ENCODE data around the gene SAFB. TPM values are rescaled to one million over a fixed set of nuclear protein-coding genes. Genes with fewer than 3 reads are reported as not detected.

Gene SAFB
- total RNA-seq, 1 experiment from 2014 or later: 143 TPM

DNA sequence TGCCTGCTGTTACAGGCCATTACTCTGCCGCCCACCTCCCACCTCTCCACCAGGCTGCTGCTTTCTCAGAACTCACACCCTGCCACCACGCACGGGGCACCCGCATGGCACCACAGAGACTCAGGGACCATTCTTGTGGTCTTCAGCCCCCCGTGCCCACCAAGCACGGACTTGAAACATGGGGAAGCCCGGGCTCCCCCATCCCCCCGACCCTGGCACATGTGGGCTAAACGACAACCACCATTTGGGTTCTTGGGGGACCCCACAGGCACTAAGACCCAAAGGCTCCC lies 32.1 kb upstream of the SAFB start:
- no peaks in the 10 kb centered on the region for H4K20me1 ChIP-seq (ENCODE audit: insufficient read depth)
- no TSS peak for BruUV-seq (replicated peaks)
- H3K9me3 ChIP-seq (ENCODE audit: control insufficient read depth in 1 of 2, insufficient read depth in 1 of 2, low read depth in 1 of 2, low read length in 2 of 2): no peaks in the 10 kb centered on the region
- H2AFZ ChIP-seq (ENCODE audit: low read depth, low read length, poor library complexity, severe bottlenecking): no peak overlapping the region
- DNase-seq (ENCODE audit: low read depth, low spot score): no peak
- ChIA-PET POLR2A (no interaction called here), CTCF (no interaction called here), RAD21 (ENCODE audit: low non-redundant PET in 1 of 2, low total read pairs in 2 of 2, uncharacterized antibody in 2 of 2, unreplicated experiment in 2 of 2) (no interaction called here)
- H3K4me1 ChIP-seq (ENCODE audit: control insufficient read depth in 1 of 2, insufficient read depth in 2 of 2, low read length in 2 of 2): no peaks in the 10 kb centered on the region
- peaks cover 16% of the 10 kb centered on the region; the same call in 1 of the 2 replicates for H3K79me2 ChIP-seq (ENCODE audit: insufficient read depth, low read length)
- no peak overlapping the region for H3K4me3 ChIP-seq (replicated peaks in 1 of 2; ENCODE audit: low read depth in 1 of 2, low read length in 2 of 2)
- H3K4me2 ChIP-seq (ENCODE audit: low read length): no peak overlapping the region
- no peaks in the 10 kb centered on the region for H3K27me3 ChIP-seq (ENCODE audit: insufficient read depth, low read length)
- no peak for TF ChIP-seq SRF (IDR thresholded peaks at IDR 0.05; ENCODE audit: low read depth)
- TF ChIP-seq TCF7L2 (IDR thresholded peaks at IDR 0.05; ENCODE audit: borderline replicate concordance, extremely low read depth, insufficient read depth, insufficient read length): no peak
- no peak for TF ChIP-seq CBX3 (IDR thresholded peaks at IDR 0.05; ENCODE audit: low read depth)
- no peak for TF ChIP-seq ZFX (IDR thresholded peaks at IDR 0.05)
- TF ChIP-seq ZBTB33 (IDR thresholded peaks at IDR 0.05; ENCODE audit: extremely low read depth, insufficient replicate concordance, low read length): no peak
- TF ChIP-seq ZNF274 (IDR thresholded peaks at IDR 0.05; ENCODE audit: low read depth, low read length): no peak
- ATAC-seq: no peak
- intact Hi-C loops (cut with micrococcal nuclease): no loop called here
- no peaks in the 10 kb centered on the region for H3K9me2 ChIP-seq (ENCODE audit: insufficient read depth)
- no peak overlapping the region for H3K27ac ChIP-seq (ENCODE audit: low read depth, low read length)
- no peak overlapping the region for H3K9ac ChIP-seq (ENCODE audit: low read length)
- peaks cover 54 to 64% of the 10 kb centered on the region in 2 experiments; a peak in 3 of 4 replicates for H3K36me3 ChIP-seq (ENCODE audit: control insufficient read depth in 1 of 2, insufficient read depth in 2 of 2, low read length in 2 of 2)

DNA sequence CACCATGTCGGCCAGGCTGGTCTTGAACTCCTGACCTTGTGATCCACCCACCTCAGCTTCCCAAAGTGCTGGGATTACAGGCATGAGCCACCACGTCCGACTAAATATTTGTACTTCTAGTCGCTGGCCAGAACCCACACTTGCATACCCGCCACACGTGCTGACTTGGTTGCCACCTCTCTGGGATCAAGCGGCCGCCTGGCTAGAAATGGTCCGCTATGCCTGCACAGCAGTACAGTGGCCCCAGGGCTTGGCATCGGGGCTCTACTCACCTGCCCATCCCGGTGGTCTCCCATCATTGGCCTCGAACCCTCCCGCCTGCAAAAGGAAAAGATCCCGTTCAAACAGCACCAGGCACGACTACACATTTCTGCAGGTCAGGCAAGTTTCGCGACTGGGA lies 31.4 kb upstream of the SAFB start:
- intact Hi-C loops (cut with micrococcal nuclease): no loop called here
- ChIA-PET RAD21 (ENCODE audit: low non-redundant PET in 1 of 2, low total read pairs in 2 of 2, uncharacterized antibody in 2 of 2, unreplicated experiment in 2 of 2) (no interaction called here), CTCF (no interaction called here), POLR2A (no interaction called here)
- no peaks in the 10 kb centered on the region for H3K4me1 ChIP-seq (ENCODE audit: control insufficient read depth in 1 of 2, insufficient read depth in 2 of 2, low read length in 2 of 2)
- peaks cover 57 to 67% of the 10 kb centered on the region in 2 experiments; a peak in 3 of 4 replicates for H3K36me3 ChIP-seq (ENCODE audit: control insufficient read depth in 1 of 2, insufficient read depth in 2 of 2, low read length in 2 of 2)
- H3K9me2 ChIP-seq (ENCODE audit: insufficient read depth): no peaks in the 10 kb centered on the region
- peaks cover 21% of the 10 kb centered on the region; the same call in 1 of the 2 replicates for H3K79me2 ChIP-seq (ENCODE audit: insufficient read depth, low read length)
- no peak for DNase-seq (ENCODE audit: low read depth, low spot score)
- no peak overlapping the region for H3K4me2 ChIP-seq (ENCODE audit: low read length)
- no TSS peak for BruUV-seq (replicated peaks)
- H3K27me3 ChIP-seq (ENCODE audit: insufficient read depth, low read length): no peaks in the 10 kb centered on the region
- H4K20me1 ChIP-seq (ENCODE audit: insufficient read depth): no peaks in the 10 kb centered on the region
- H2AFZ ChIP-seq (ENCODE audit: low read depth, low read length, poor library complexity, severe bottlenecking): no peak overlapping the region
- no peak overlapping the region for H3K4me3 ChIP-seq (replicated peaks in 1 of 2; ENCODE audit: low read depth in 1 of 2, low read length in 2 of 2)
- no peak overlapping the region for H3K9ac ChIP-seq (ENCODE audit: low read length)
- no peak overlapping the region for H3K27ac ChIP-seq (ENCODE audit: low read depth, low read length)
- no peak for ATAC-seq
- H3K9me3 ChIP-seq (ENCODE audit: control insufficient read depth in 1 of 2, insufficient read depth in 1 of 2, low read depth in 1 of 2, low read length in 2 of 2): no peaks in the 10 kb centered on the region
- TF ChIP-seq ELF1 (IDR thresholded peaks at IDR 0.05; ENCODE audit: borderline replicate concordance, low read depth) (no peak), YY1 (IDR thresholded peaks at IDR 0.05; ENCODE audit: extremely low read depth, insufficient replicate concordance, low read depth, low read length) (no peak), CBX3 (IDR thresholded peaks at IDR 0.05; ENCODE audit: low read depth) (no peak), SIN3A (IDR thresholded peaks at IDR 0.05; ENCODE audit: low read depth) (no peak), SRF (IDR thresholded peaks at IDR 0.05; ENCODE audit: low read depth) (no peak), SP1 (IDR thresholded peaks at IDR 0.05; ENCODE audit: low read depth) (no peak), FOSL1 (IDR thresholded peaks at IDR 0.05; ENCODE audit: low read depth) (no peak), JUND (IDR thresholded peaks at IDR 0.05) (no peak)
- TF ChIP-seq, protein P1, sequence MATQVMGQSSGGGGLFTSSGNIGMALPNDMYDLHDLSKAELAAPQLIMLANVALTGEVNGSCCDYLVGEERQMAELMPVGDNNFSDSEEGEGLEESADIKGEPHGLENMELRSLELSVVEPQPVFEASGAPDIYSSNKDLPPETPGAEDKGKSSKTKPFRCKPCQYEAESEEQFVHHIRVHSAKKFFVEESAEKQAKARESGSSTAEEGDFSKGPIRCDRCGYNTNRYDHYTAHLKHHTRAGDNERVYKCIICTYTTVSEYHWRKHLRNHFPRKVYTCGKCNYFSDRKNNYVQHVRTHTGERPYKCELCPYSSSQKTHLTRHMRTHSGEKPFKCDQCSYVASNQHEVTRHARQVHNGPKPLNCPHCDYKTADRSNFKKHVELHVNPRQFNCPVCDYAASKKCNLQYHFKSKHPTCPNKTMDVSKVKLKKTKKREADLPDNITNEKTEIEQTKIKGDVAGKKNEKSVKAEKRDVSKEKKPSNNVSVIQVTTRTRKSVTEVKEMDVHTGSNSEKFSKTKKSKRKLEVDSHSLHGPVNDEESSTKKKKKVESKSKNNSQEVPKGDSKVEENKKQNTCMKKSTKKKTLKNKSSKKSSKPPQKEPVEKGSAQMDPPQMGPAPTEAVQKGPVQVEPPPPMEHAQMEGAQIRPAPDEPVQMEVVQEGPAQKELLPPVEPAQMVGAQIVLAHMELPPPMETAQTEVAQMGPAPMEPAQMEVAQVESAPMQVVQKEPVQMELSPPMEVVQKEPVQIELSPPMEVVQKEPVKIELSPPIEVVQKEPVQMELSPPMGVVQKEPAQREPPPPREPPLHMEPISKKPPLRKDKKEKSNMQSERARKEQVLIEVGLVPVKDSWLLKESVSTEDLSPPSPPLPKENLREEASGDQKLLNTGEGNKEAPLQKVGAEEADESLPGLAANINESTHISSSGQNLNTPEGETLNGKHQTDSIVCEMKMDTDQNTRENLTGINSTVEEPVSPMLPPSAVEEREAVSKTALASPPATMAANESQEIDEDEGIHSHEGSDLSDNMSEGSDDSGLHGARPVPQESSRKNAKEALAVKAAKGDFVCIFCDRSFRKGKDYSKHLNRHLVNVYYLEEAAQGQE (IDR thresholded peaks at IDR 0.05; ENCODE audit: low read depth): no peak
- TF ChIP-seq, protein P2, sequence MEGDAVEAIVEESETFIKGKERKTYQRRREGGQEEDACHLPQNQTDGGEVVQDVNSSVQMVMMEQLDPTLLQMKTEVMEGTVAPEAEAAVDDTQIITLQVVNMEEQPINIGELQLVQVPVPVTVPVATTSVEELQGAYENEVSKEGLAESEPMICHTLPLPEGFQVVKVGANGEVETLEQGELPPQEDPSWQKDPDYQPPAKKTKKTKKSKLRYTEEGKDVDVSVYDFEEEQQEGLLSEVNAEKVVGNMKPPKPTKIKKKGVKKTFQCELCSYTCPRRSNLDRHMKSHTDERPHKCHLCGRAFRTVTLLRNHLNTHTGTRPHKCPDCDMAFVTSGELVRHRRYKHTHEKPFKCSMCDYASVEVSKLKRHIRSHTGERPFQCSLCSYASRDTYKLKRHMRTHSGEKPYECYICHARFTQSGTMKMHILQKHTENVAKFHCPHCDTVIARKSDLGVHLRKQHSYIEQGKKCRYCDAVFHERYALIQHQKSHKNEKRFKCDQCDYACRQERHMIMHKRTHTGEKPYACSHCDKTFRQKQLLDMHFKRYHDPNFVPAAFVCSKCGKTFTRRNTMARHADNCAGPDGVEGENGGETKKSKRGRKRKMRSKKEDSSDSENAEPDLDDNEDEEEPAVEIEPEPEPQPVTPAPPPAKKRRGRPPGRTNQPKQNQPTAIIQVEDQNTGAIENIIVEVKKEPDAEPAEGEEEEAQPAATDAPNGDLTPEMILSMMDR (IDR thresholded peaks at IDR 0.05 in 2 of 3, conservative IDR thresholded peaks at IDR 0.05 in 1 of 3; ENCODE audit: borderline replicate concordance in 1 of 3, insufficient read depth in 1 of 3, low read depth in 2 of 3, low read length in 2 of 3): no peak
